Fibroblast of lung (primary cell): Measurements from ENCODE around the gene SOX2. TPM values are rescaled to one million over a fixed set of nuclear protein-coding genes. Genes with fewer than 3 reads are reported as not detected.

ENCODE experiments used
- DNase-seq, 2 donors: peaks; one replicate each; pipeline versions ENCODE4 v3.0.0 to v3.0.0-alpha.2; 2010; ENCODE audit warnings: low read depth in 2 of 2
- H2AFZ ChIP-seq: 2 replicates; pipeline ENCODE4 v1.5.1; 2012; ENCODE audit warnings: low read length, control low read depth, inconsistent platforms
- H3K27ac ChIP-seq: 2 replicates; pipeline ENCODE4 v1.5.1; 2011; ENCODE audit warnings: low read length, control low read depth; ENCODE audit not compliant: insufficient read depth
- H3K27me3 ChIP-seq: 2 replicates; pipeline ENCODE4 v1.5.1; 2011; ENCODE audit warnings: mild to moderate bottlenecking, low read length; ENCODE audit not compliant: control insufficient read depth, insufficient read depth
- H3K36me3 ChIP-seq: 2 replicates; pipeline ENCODE4 v1.5.1; 2011; ENCODE audit warnings: low read length; ENCODE audit not compliant: control insufficient read depth, insufficient read depth
- H3K4me1 ChIP-seq: 2 replicates; pipeline ENCODE4 v1.5.1; 2011; ENCODE audit warnings: low read length; ENCODE audit not compliant: control insufficient read depth, insufficient read depth; ENCODE audit errors: extremely low read depth
- H3K4me2 ChIP-seq: 2 replicates; pipeline ENCODE4 v1.5.1; 2011; ENCODE audit warnings: low read length, control low read depth; ENCODE audit not compliant: insufficient read depth; ENCODE audit errors: extremely low read depth
- H3K4me3 ChIP-seq, 4 experiments: fragments of 200-600 bp in 1 of 4; sonication (generic) in 1 of 4; replicated peaks in 1 of 4; 2 replicates each; pipeline ENCODE4 v1.5.1; 2011 to 2016; ENCODE audit warnings: low read length in 4 of 4, low read depth in 3 of 4, mild to moderate bottlenecking in 3 of 4, control low read depth in 2 of 4, inconsistent platforms in 1 of 4, mixed read lengths in 1 of 4; ENCODE audit not compliant: insufficient read depth in 1 of 4; ENCODE audit errors: control extremely low read depth in 1 of 4
- H3K79me2 ChIP-seq: 2 replicates; pipeline ENCODE4 v1.5.1; 2012; ENCODE audit warnings: mild to moderate bottlenecking, low read length, inconsistent platforms; ENCODE audit not compliant: control insufficient read depth, insufficient read depth
- H3K9ac ChIP-seq: 2 replicates; pipeline ENCODE4 v1.5.1; 2011; ENCODE audit warnings: mild to moderate bottlenecking, low read length, control low read depth; ENCODE audit not compliant: insufficient read depth
- H3K9me3 ChIP-seq: 2 replicates; pipeline ENCODE4 v1.5.1; 2012; ENCODE audit warnings: low read depth, low read length; ENCODE audit not compliant: control insufficient read depth, insufficient read depth
- H4K20me1 ChIP-seq: 2 replicates; pipeline ENCODE4 v1.5.1; 2011; ENCODE audit warnings: low read length; ENCODE audit not compliant: control insufficient read depth, insufficient read depth; ENCODE audit errors: extremely low read depth
- EZH2 ChIP-seq: IDR thresholded peaks from 2 replicates; pipeline ENCODE4 v1.5.1; 2012; ENCODE audit warnings: low read length, control low read depth, mild to moderate bottlenecking; ENCODE audit errors: missing control alignments
- polyA plus RNA-seq, 2 donors: library from polyadenylated mRNA; depleted of rRNA in 1 of 2; stranded (reverse) in 1 of 2; unstranded in 1 of 2; fragments of >200 nt; gene quantifications; 2 replicates each; pipeline ENCODE4 v1.2.1, GENCODE V29; 2011 to 2012; ENCODE audit warnings: missing spikeins in 1 of 2
- total RNA-seq: library from RNA; depleted of rRNA; stranded (reverse); fragments of >200 nt; gene quantifications from 2 replicates; pipeline ENCODE4 v1.2.1, GENCODE V29; 2014
- TF ChIP-seq, protein P1 (sequence below), 2 donors: IDR thresholded peaks in 1 of 2; conservative IDR thresholded peaks in 1 of 2; 1 replicate in 1 of 2; 2 replicates in 1 of 2; pipeline ENCODE4 v1.5.1; 2011 to 2012; ENCODE audit warnings: low read length in 2 of 2, control low read depth in 1 of 2, inconsistent platforms in 1 of 2, low read depth in 1 of 2, mild to moderate bottlenecking in 1 of 2

SOX2 gene
- total and polyA plus RNA-seq, 2 donors (not counting 1 experiment from before 2014, with no cell fraction given) = not detected

DNA sequence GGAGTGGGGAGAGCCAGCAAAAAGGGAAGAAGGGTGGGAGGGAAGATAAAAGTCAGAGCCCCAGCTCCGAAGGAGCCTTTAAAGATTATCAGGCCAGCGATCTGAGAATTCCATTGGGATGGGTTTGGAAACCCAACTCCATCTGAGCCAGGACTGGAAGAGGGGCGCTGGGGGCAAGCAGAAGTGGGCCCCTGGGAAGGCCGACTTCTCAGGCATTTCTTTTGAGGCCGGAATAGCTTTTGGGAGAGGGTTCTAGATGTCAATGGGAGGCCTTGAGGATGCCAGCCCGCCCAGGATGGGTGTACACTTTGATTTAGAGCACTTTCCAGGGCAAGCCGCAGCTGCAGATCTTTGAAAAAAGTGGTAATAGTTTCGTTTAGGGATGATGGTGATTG, 6.6 kb upstream of the SOX2 start:
- Histone ChIP-seq H3K4me2 (no peak overlapping the region), H3K27ac (no peak overlapping the region), H3K9me3 (no peaks in the 10 kb centered on the region), H4K20me1 (no peaks in the 10 kb centered on the region), H3K9ac (no peak overlapping the region), H3K36me3 (no peaks in the 10 kb centered on the region), H3K27me3 (peaks cover 21% of the 10 kb centered on the region), H3K4me3 (no peak overlapping the region), H3K4me1 (no peaks in the 10 kb centered on the region), H2AFZ (no peak overlapping the region), H3K79me2 (no peaks in the 10 kb centered on the region)
- TF ChIP-seq, protein P1, sequence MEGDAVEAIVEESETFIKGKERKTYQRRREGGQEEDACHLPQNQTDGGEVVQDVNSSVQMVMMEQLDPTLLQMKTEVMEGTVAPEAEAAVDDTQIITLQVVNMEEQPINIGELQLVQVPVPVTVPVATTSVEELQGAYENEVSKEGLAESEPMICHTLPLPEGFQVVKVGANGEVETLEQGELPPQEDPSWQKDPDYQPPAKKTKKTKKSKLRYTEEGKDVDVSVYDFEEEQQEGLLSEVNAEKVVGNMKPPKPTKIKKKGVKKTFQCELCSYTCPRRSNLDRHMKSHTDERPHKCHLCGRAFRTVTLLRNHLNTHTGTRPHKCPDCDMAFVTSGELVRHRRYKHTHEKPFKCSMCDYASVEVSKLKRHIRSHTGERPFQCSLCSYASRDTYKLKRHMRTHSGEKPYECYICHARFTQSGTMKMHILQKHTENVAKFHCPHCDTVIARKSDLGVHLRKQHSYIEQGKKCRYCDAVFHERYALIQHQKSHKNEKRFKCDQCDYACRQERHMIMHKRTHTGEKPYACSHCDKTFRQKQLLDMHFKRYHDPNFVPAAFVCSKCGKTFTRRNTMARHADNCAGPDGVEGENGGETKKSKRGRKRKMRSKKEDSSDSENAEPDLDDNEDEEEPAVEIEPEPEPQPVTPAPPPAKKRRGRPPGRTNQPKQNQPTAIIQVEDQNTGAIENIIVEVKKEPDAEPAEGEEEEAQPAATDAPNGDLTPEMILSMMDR (conservative IDR thresholded peaks at IDR 0.05 in 1 of 2, IDR thresholded peaks at IDR 0.05 in 1 of 2; ENCODE audit: low read depth in 1 of 2, low read length in 2 of 2) = no peak
- TF ChIP-seq EZH2 = no peak
- no peak for DNase-seq

DNA sequence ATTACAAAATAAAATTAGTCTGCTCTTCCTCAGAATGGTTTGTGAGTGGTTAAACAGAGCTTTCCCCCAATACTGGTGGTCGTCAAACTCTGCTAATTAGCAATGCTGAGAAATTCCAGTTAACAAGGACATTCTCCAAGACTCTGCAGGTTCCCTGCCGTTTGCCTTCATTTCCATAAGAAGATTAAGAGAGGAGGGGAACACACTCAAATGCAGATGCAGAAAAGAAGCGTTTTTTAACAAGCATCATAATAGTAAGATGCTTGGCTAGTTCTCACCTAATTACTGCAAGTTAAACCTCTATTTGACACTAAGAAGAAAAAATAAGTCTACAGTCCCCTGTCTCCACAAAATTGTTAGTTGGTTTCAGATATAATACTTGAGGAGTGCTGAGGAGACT, 3.7 kb upstream of the SOX2 start:
- no peak overlapping the region for H2AFZ ChIP-seq
- no peak overlapping the region for H3K27ac ChIP-seq
- H3K27me3 ChIP-seq = peaks cover 34% of the 10 kb centered on the region
- H3K9me3 ChIP-seq = no peaks in the 10 kb centered on the region
- no peaks in the 10 kb centered on the region for H3K36me3 ChIP-seq
- H3K9ac ChIP-seq = no peak overlapping the region
- H3K4me1 ChIP-seq = no peaks in the 10 kb centered on the region
- no peaks in the 10 kb centered on the region for H3K79me2 ChIP-seq
- H4K20me1 ChIP-seq = no peaks in the 10 kb centered on the region
- no peak for TF ChIP-seq EZH2
- TF ChIP-seq, protein P1 (conservative IDR thresholded peaks at IDR 0.05 in 1 of 2, IDR thresholded peaks at IDR 0.05 in 1 of 2; ENCODE audit: low read depth in 1 of 2, low read length in 2 of 2) = no peak
- H3K4me3 ChIP-seq = no peak overlapping the region
- H3K4me2 ChIP-seq = no peak overlapping the region
- no peak for DNase-seq

DNA sequence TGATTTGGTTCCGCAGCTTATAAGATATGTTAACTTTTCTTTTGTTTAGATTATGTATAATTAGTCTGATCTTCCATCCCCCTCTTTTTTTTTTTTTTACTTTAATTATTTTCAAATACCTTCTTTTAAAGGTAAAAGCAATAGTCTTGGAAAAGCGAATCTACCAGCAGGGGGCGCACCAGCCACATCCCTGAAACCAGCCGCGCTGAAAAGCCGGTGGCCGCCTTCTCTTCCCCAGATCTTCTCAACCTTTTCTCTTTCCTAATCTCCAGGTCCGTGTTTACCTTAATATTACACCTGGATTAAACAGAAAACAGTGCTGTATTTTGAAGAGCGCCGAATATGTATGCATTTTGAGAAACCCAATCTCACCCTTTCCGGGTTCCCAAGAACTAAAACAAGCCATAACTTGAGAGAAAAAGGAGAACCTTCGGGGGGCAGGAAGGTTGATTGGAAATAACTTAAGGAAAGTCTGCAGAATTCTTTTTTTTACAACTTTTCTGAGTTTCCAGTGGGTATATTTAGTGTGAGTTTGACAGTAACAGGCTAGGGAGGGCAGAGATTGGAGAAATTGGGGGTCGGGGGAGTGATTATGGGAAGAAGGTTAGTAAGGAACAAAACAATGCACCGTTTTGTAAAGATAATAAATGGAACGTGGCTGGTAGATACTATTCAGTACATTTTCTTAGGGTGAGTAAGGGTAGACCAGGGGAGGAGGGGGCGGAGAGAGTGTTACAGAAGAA, 2.0 kb upstream of the SOX2 start:
- Histone ChIP-seq H2AFZ (no peak overlapping the region), H3K79me2 (no peaks in the 10 kb centered on the region), H3K36me3 (no peaks in the 10 kb centered on the region), H3K4me3 (no peak overlapping the region), H3K9me3 (no peaks in the 10 kb centered on the region), H3K4me1 (no peaks in the 10 kb centered on the region), H3K27me3 (peaks cover 36% of the 10 kb centered on the region), H4K20me1 (no peaks in the 10 kb centered on the region), H3K27ac (no peak overlapping the region), H3K4me2 (peak overlapping the region; percentile 13), H3K9ac (no peak overlapping the region)
- peak; percentile 61 to 62 for DNase-seq
- TF ChIP-seq, protein P1 (conservative IDR thresholded peaks at IDR 0.05 in 1 of 2, IDR thresholded peaks at IDR 0.05 in 1 of 2; ENCODE audit: low read depth in 1 of 2, low read length in 2 of 2) = peak; percentile 57 to 58
- peak; percentile 57 for TF ChIP-seq EZH2
